Epithelial cell of esophagus (primary cell): ENCODE measurements around the gene PSMB4.
"Not testable (repeated sequence)": the region's sequence is repeated elsewhere in the genome, so short reads cannot be mapped to it uniquely, and the experiment has no call there.

Experiments used
- DNase-seq: peaks from one replicate; pipeline ENCODE4 v3.0.0; 2010; ENCODE audit warnings: low read depth
- H3K4me3 ChIP-seq: 2 replicates; pipeline ENCODE4 v1.5.1; 2011; ENCODE audit warnings: mild to moderate bottlenecking, low read length, control low read depth
- CTCF ChIP-seq: IDR thresholded peaks from 2 replicates; pipeline ENCODE4 v1.5.1; 2011; ENCODE audit warnings: low read depth, mild to moderate bottlenecking, low read length, control low read depth, inconsistent platforms; ENCODE audit not compliant: insufficient read depth; ENCODE audit errors: missing control alignments

PSMB4 gene

GRCh38 chr1:151393583-151393982, 5.8 kb upstream of the PSMB4 start:
- no peak for TF ChIP-seq CTCF
- H3K4me3 ChIP-seq: no peak overlapping the region
- no peak for DNase-seq

- not testable (repeated sequence) for DNase-seq, H3K4me3 ChIP-seq
Measured at GRCh38 chr1:151396265-151396664, 3.1 kb upstream of the PSMB4 start.

GRCh38 chr1:151401125-151401788, 1.9 kb downstream of the PSMB4 start:
- no peak overlapping the region for H3K4me3 ChIP-seq
- TF ChIP-seq CTCF: no peak
- DNase-seq: no peak

DNA sequence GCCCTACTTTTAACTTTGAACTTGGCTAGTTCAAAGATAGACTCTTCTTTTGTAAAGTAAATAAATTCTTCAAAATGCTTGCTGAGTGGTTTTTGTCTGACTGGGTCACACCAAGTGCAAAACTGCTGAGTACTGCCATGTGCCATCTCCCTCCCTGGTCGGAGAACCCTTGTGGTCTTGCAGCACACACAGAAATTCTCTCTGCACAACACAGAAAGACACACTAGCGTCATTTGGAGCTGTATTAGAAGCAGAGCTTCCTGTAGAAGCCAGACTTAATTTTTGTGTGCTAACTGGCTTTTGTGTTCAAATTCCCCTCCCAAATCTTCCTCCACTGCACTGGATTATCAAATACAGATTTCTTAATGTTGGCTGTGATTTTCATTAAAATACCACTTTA, 2.5 kb downstream of the PSMB4 start:
- no peak for TF ChIP-seq CTCF
- no peak overlapping the region for H3K4me3 ChIP-seq
- no peak for DNase-seq

- no peak overlapping the region for H3K4me3 ChIP-seq
- no peak for DNase-seq
- TF ChIP-seq CTCF: no peak
Measured at GRCh38 chr1:151402764-151403163, 3.4 kb downstream of the PSMB4 start.

GRCh38 chr1:151403612-151404011, 4.2 kb downstream of the PSMB4 start:
- DNase-seq: no peak
- no peak for TF ChIP-seq CTCF

GRCh38 chr1:151405187-151405951, 6.0 kb downstream of the PSMB4 start:
- no peak for TF ChIP-seq CTCF
- H3K4me3 ChIP-seq: no peak overlapping the region
- no peak for DNase-seq

More at GRCh38 chr1:151403612-151404011, 4.2 kb downstream of the PSMB4 start:
- H3K4me3 ChIP-seq: no peak overlapping the region
